AG04450 (cell line): ENCODE data around the gene TBXA2R. TPM values are rescaled to one million over a fixed set of nuclear protein-coding genes. Genes with fewer than 3 reads are reported as not detected.

Experiments used
- CTCF ChIA-PET: fragments of 300-600, 350-600 bp; formaldehyde crosslinking; extraction: SDS; loops from one replicate; lab custom pipeline; 2022; ENCODE audit warnings: antibody characterized with exemption, inconsistent platforms; lab: Charles Lee
- POLR2A ChIA-PET: fragments of 350-600 bp; formaldehyde crosslinking; extraction: SDS; loops from one replicate; lab custom pipeline; 2021; ENCODE audit warnings: antibody characterized with exemption, inconsistent platforms; lab: Yijun Ruan, JAX
- DNase-seq: peaks from one replicate; pipeline ENCODE4 v3.0.0-alpha.2; 2011; ENCODE audit warnings: low read depth, low spot score
- H3K27ac ChIP-seq: one replicate; pipeline ENCODE4 v1.5.1; 2012; ENCODE audit warnings: low read depth, low read length, control low read depth
- H3K27me3 ChIP-seq: one replicate; pipeline ENCODE4 v1.6.0; 2012; ENCODE audit warnings: low read length; ENCODE audit not compliant: control insufficient read depth, insufficient read depth
- H3K4me3 ChIP-seq: 2 replicates; pipeline ENCODE4 v1.5.1; 2011; ENCODE audit warnings: mild to moderate bottlenecking, low read depth, low read length, control low read depth
- H3K9me3 ChIP-seq: 2 replicates; pipeline ENCODE4 v1.5.1; 2012; ENCODE audit warnings: low read length; ENCODE audit not compliant: control insufficient read depth, insufficient read depth
- polyA plus RNA-seq: library from polyadenylated mRNA; depleted of rRNA; stranded (reverse); fragments of >200 nt; gene quantifications from 2 replicates; pipeline ENCODE4 v1.2.3, GENCODE V29; 2011
- TF ChIP-seq, protein P1 (sequence below): IDR thresholded peaks from 2 replicates; pipeline ENCODE4 v1.5.1; 2011; ENCODE audit warnings: low read depth, low read length, control low read depth, inconsistent platforms

Gene TBXA2R
- polyA plus RNA-seq, 1 experiment = 0.84 TPM

DNA sequence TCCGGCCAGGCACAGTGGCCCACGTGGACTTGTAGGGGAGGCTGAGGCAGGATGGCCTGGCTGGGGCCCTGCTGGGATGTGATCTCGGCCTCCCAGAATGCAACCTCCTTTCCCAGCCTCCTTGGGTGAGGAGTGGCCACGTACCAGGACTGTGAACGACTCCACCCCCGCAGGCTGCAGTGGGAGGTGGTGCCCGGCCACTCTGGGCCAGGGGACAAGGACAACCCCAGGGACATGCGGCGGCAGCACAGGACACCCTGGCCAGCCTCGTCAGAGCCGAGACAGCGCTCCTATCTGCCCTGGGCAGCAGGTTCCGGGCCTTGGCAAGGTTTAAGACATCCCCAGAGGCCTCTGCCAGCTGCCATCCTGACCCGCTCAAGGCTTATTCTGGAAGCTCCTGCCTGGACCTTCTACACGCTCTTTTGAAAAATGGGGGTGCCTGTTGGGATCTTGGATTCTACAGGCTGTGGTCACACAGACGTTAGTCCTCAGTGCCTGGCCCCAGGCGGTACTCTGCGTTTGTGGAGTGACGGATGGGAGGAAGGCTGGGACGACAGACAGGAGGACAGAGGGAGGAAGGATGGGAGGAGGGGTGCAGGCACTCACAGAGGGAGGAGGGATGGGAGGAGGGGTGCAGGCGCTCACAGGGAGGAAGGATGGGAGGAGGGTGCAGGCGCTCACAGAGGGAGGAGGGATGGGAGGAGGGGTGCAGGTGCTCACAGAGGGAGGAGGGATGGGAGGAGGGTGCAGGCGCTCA lies 39.8 kb upstream of the TBXA2R start:
- H3K4me3 ChIP-seq = no peak overlapping the region
- TF ChIP-seq, protein P1, sequence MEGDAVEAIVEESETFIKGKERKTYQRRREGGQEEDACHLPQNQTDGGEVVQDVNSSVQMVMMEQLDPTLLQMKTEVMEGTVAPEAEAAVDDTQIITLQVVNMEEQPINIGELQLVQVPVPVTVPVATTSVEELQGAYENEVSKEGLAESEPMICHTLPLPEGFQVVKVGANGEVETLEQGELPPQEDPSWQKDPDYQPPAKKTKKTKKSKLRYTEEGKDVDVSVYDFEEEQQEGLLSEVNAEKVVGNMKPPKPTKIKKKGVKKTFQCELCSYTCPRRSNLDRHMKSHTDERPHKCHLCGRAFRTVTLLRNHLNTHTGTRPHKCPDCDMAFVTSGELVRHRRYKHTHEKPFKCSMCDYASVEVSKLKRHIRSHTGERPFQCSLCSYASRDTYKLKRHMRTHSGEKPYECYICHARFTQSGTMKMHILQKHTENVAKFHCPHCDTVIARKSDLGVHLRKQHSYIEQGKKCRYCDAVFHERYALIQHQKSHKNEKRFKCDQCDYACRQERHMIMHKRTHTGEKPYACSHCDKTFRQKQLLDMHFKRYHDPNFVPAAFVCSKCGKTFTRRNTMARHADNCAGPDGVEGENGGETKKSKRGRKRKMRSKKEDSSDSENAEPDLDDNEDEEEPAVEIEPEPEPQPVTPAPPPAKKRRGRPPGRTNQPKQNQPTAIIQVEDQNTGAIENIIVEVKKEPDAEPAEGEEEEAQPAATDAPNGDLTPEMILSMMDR = no peak
- no peak overlapping the region for H3K27ac ChIP-seq
- H3K27me3 ChIP-seq = no peaks in the 10 kb centered on the region
- CTCF ChIA-PET = no interaction called here
- H3K9me3 ChIP-seq = no peaks in the 10 kb centered on the region; the same call in 1 of the 2 replicates
- no peak for DNase-seq
- POLR2A ChIA-PET = interaction anchor here (0.8 kb wide), 1 partner anchor 121 kb away, joined by 4 read pairs; no protein-coding TSS in a partner anchor

DNA sequence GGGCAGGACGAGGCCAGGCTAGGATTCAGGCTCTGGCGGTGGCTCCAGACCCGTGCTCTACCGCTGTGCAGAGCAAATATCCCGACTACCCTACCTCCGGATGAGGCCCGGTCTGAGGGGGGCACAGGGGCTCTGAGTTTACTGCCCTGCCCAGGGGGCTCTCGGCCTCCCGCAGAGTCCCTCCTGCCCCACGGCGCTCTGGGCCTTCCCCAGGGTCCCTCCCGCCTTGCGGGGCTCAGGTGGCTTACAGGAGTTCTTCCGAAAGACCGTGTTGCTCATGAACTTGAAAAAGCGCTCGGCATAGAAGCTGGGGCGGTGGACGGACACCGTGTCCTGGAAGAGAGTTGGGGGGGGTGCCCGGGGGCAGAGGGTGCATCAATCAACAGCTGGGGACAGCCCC lies 39.1 kb upstream of the TBXA2R start:
- no peaks in the 10 kb centered on the region for H3K27me3 ChIP-seq
- no peak for DNase-seq
- TF ChIP-seq, protein P1 = no peak
- no peak overlapping the region for H3K4me3 ChIP-seq
- ChIA-PET POLR2A (interaction anchor here (0.8 kb wide), 1 partner anchor 122 kb away, joined by 4 read pairs; no protein-coding TSS in a partner anchor), CTCF (no interaction called here)
- H3K27ac ChIP-seq = no peak overlapping the region
- no peaks in the 10 kb centered on the region; the same call in 1 of the 2 replicates for H3K9me3 ChIP-seq

DNA sequence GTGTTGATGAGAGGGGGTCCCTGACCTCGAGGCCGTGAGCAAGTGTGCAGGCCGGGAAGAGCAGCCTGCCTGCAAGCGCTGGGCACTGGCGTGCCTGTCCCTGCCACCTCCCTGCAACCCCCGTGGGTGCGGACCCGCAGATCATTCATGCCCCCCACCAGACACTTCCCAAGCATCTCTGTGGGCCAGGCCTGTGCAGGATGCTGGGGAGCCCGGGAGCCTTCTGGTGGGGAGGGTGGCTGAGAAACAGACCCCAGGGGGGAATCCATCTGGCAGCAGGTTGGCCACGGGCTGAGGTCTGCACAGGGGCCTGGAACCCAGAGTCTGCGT lies 38.4 kb upstream of the TBXA2R start:
- no peak overlapping the region for H3K4me3 ChIP-seq
- no peaks in the 10 kb centered on the region; the same call in 1 of the 2 replicates for H3K9me3 ChIP-seq
- TF ChIP-seq, protein P1 = no peak
- CTCF ChIA-PET = no interaction called here
- POLR2A ChIA-PET = no interaction called here
- no peak overlapping the region for H3K27ac ChIP-seq
- no peaks in the 10 kb centered on the region for H3K27me3 ChIP-seq
- no peak for DNase-seq

DNA sequence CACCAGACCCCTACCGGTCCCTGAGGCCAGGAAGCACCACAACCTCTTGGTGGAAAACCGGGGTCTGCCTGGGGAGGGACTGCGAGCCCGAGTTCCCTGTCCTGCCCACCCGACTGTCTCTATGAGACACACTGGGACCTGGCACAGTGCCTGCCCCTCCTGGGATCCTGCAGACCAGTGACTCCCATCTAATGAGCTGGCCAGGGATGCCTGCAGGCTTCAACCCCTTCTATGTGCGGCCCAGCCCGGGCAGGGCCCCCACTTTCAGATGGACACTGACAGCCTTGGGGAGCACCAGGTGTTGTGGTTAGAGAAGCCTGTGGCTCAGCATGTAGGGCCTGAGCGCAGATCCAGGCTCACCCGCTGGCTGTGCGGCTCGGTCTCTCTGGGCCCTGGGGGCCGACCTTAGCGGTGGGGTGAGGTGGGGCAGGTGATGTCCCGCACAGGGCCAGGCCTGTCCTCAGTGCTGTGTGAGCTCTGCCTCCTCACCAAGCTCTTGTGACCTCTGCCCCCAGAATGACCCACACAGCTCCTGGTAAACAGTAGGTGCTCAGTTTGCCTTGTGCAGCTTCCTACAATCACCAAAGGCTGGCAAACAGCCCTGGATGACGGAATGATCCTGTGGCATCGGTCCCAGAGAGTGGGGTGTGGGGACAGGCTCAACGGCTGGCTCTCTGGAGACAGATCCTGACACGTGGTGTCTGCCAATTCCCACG lies 37.8 kb upstream of the TBXA2R start:
- no peak overlapping the region for H3K4me3 ChIP-seq
- TF ChIP-seq, protein P1 = no peak
- ChIA-PET POLR2A (no interaction called here), CTCF (no interaction called here)
- H3K27me3 ChIP-seq = no peaks in the 10 kb centered on the region
- no peak for DNase-seq
- H3K9me3 ChIP-seq = no peaks in the 10 kb centered on the region; the same call in 1 of the 2 replicates
- H3K27ac ChIP-seq = no peak overlapping the region
